ENCODE results near the gene CDHR1.

CDHR1 gene

DNA sequence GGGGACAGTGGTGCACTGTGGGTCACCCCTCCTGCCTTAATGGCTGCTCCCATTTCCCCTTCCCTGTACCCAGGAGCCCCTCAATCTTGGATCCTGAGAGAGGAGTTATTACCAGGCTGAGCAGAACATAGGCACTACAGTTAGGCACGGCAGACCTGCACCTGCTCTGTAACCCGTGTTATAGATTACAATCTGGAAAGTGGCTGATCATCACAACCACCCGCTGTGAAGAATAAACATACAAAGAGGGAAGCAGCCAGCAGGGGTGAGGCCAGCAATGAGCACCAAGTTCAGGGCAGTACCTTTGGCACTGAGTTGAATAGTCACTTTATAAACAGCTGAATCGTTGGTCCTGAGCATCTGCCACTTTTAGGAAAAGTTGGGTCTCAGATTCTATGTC, 1.7 kb downstream of the CDHR1 start:
- no peak for FAIRE-seq
- no peak for DNase-seq (ENCODE audit: insufficient read length, low spot score)
- TF ChIP-seq, protein P1, sequence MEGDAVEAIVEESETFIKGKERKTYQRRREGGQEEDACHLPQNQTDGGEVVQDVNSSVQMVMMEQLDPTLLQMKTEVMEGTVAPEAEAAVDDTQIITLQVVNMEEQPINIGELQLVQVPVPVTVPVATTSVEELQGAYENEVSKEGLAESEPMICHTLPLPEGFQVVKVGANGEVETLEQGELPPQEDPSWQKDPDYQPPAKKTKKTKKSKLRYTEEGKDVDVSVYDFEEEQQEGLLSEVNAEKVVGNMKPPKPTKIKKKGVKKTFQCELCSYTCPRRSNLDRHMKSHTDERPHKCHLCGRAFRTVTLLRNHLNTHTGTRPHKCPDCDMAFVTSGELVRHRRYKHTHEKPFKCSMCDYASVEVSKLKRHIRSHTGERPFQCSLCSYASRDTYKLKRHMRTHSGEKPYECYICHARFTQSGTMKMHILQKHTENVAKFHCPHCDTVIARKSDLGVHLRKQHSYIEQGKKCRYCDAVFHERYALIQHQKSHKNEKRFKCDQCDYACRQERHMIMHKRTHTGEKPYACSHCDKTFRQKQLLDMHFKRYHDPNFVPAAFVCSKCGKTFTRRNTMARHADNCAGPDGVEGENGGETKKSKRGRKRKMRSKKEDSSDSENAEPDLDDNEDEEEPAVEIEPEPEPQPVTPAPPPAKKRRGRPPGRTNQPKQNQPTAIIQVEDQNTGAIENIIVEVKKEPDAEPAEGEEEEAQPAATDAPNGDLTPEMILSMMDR (IDR thresholded peaks at IDR 0.05; ENCODE audit: insufficient read depth, missing control alignments): no peak

DNA sequence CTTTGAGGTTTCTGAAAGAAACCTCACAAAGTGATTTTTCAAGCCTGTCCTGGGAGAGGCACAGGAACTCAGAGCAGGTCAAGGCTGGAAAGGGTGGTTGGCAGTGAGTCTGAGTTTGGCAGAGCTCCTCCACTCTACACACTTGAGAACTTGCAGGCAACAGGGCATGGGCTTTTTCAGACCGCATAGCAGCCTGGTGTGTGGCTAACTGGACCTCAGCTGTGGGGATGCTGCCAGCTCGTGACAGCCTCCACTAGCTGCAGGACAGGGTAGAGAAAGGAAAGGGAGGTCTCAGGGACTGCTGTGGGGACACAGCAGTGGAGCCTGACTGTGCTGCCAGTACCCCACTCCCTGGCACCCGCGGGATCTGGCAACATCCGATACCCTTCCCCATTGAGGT, 2.6 kb downstream of the CDHR1 start:
- no peak for FAIRE-seq
- TF ChIP-seq, protein P1 (IDR thresholded peaks at IDR 0.05; ENCODE audit: insufficient read depth, missing control alignments): no peak
- DNase-seq (ENCODE audit: insufficient read length, low spot score): no peak

DNA sequence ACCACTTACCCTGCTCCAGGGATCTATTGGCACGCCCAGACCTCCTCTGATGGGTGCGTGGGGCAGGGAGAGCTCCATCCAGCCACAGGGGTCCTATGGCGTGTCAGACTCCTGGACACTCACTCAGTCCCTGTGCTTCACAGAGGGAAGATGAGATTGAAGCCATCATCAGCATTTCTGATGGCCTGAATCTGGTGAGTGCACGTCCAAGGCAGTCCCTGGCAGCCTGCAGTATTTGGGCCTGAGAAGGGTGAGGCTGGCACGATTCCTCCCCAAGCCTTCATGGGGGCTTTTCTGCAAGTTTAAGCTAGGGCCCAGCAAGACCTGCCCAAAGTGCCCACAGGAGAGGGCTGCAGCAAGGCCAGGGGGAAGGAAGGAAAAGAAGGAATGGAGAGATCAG, 3.3 kb downstream of the CDHR1 start:
- FAIRE-seq (no peak), DNase-seq (ENCODE audit: insufficient read length, low spot score) (no peak)
- TF ChIP-seq, protein P1 (IDR thresholded peaks at IDR 0.05; ENCODE audit: insufficient read depth, missing control alignments): no peak

DNA sequence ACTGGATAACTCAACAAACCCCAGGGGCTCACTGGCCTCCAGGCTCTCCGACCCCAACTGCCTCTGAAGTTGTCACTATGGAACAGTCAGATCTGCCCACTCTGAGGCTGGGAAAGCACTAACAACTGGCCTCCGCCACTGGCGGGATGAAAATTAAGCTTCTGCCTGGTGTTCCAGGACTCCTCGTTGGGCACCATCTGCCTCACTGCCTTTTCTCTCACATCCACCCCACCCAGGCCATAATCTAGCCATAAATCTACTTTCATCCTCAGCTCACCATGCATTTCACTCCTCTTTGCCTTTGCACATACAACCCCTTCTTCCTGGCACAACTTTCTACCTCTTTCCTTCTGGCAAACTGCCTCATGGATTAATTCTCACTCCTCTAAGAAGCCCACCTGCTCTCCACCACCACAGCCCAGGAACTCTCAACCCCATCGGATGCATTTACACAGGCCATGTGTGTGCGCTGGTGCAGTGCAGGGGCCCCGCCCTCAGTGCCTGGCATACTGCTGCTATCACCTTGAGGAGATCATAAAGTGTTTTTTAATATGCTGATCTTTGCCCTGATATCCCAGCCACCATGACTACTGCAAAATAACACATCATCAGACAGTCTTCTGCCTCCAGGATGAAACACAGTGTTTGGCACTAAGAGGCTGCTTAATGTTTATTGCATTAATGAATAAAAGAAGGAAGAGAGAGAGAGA, 4.0 kb downstream of the CDHR1 start:
- TF ChIP-seq, protein P1 (IDR thresholded peaks at IDR 0.05; ENCODE audit: insufficient read depth, missing control alignments): no peak
- FAIRE-seq (no peak), DNase-seq (ENCODE audit: insufficient read length, low spot score) (peak; percentile 49)

DNA sequence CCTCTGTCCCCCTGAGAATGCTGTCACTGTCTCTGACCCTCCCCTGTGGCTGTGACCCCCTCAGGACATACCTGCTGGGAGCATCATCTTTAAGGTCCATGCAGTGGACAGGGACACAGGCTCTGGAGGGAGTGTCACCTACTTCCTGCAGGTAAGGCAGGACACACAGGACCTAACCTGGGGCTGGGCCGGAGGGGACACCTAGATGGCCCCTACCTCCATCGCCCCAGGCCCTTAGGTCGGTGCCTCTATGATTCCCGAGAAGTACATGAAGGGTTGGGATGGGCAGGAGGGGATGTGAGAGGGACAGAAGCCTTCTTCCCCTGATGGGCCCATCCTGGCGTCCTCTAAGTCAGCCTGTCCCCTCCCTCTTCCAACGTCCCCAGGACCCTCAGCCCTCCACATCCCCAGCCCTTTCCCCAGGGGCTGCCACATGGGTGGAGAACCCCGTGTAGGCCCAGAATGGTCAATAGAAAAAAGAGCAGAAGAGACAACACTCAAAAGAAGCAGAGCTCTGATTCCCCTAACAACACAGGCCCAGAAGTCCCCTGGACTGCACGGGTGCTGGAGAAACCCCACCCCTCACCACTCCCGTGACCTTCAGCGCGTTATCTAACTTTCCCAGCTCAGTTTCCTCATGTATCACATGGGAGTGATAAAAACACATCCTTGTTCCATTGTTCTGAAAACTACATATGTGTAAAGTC, 6.4 kb downstream of the CDHR1 start:
- FAIRE-seq: no peak
- TF ChIP-seq, protein P1 (IDR thresholded peaks at IDR 0.05; ENCODE audit: insufficient read depth, missing control alignments): no peak
- no peak for DNase-seq (ENCODE audit: insufficient read length, low spot score)

DNA sequence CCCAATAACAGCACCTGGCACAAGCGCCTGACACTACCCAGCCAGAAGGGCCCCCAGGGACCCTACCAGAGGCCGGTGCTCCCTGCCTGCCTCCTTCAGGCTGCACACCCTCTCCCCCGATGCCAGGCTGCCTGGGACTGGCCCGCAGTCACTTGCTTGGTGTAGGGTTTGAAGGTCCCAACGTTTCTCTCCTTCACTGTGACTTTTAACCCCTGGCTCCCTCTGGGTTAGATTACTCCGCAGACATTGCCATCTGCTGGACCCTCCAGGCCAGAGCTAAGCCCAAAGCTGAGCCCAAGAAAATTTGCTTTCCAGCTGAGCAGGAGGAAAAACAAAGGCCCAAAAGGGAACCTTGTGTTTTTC, 6.9 kb downstream of the CDHR1 start:
- no peak for DNase-seq (ENCODE audit: insufficient read length, low spot score)
- TF ChIP-seq, protein P1 (IDR thresholded peaks at IDR 0.05; ENCODE audit: insufficient read depth, missing control alignments): peak; percentile 6
- no peak for FAIRE-seq

DNA sequence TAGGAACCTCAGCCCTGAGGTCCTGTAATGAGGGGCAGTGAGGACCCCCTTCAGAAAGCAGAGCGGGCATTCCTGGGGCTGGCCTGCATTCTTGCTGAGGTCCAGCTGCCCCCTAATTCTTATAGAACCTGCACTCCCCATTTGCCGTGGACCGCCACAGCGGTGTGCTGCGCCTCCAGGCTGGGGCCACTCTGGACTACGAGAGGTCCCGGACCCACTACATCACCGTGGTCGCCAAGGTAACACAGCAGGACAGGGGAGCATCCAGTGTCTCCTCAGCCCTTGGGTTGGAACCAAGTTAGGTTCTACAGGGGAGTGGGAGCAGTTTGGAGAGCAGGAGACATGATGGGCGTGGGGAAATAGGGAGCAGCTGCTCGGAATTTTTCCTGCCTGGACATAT, 7.3 kb downstream of the CDHR1 start:
- no peak for FAIRE-seq
- TF ChIP-seq, protein P1 (IDR thresholded peaks at IDR 0.05; ENCODE audit: insufficient read depth, missing control alignments): no peak
- no peak for DNase-seq (ENCODE audit: insufficient read length, low spot score)

All from D721Med (cell line).